ENCODE measurements around the gene CCDC106. TPM values are rescaled to one million over a fixed set of nuclear protein-coding genes. Genes with fewer than 3 reads are reported as not detected.
A peak's percentile ranks its signal among the peaks of the same experiment; 100 is the strongest.

CCDC106 gene
- total and polyA plus RNA-seq, 4 donors: 7.2 to 19.0 (median 10.5) TPM

DNA sequence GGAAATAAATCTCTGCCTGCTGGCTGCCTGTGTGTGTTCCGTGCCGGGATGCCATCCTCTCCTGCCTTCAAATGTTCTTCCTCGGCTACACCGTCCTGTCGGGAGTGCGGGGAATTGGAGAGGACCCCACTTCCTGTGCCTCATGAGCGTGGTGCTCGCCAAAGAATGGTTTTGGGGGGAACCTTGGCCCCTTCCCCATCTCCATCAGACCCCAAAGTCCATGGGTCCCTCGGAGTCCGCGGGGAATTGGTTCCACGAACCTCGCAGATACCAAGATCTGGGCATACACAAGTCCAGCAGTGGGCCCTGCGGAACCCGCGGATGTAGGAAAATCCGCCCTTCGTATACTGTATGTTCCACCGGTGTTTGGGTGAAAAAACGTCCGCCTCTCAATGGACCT is 44.9 kb upstream of the CCDC106 start:
- no peaks in the 10 kb centered on the region for H3K4me1 ChIP-seq (ENCODE audit: control insufficient read depth in 1 of 2, insufficient read depth in 2 of 2, low read length in 2 of 2)
- no peak for ATAC-seq (ENCODE audit: low FRiP score)

GRCh38 chr19:55603581-55604292 is 44.3 kb upstream of the CCDC106 start:
- WGBS, 2 donors: 69 to 70% methylated on average over 22 of the region's 22 CpGs
- intact Hi-C loops (cut with DNase I): no loop called here
- Histone ChIP-seq H3K36me3 (ENCODE audit: control insufficient read depth in 1 of 2, insufficient read depth in 2 of 2, low read length in 1 of 2) (no peaks in the 10 kb centered on the region), H3K9me3 (ENCODE audit: control insufficient read depth, low read length) (no peaks in the 10 kb centered on the region), H3K4me3 (ENCODE audit: low read length in 2 of 2) (no peak overlapping the region), H3K27me3 (ENCODE audit: control insufficient read depth in 1 of 2, insufficient read depth in 2 of 2, low read length in 1 of 2) (no peaks in the 10 kb centered on the region), H3K27ac (ENCODE audit: low read depth in 1 of 2, low read length in 2 of 2) (no peak overlapping the region), H3K4me1 (ENCODE audit: control insufficient read depth in 1 of 2, insufficient read depth in 2 of 2, low read length in 2 of 2) (no peaks in the 10 kb centered on the region)
- no peak for ATAC-seq (ENCODE audit: low FRiP score)
- DNase-seq: no peak

More for the DNA sequence above, 44.9 kb upstream of the CCDC106 start:
- H3K27me3 ChIP-seq (ENCODE audit: control insufficient read depth in 1 of 2, insufficient read depth in 2 of 2, low read length in 1 of 2): no peaks in the 10 kb centered on the region
- WGBS, 2 donors: 86 to 87% methylated on average over 21 of the region's 21 CpGs
- DNase-seq: no peak
- intact Hi-C loops (cut with DNase I): no loop called here
- H3K27ac ChIP-seq (ENCODE audit: low read depth in 1 of 2, low read length in 2 of 2): no peak overlapping the region
- no peaks in the 10 kb centered on the region for H3K9me3 ChIP-seq (ENCODE audit: control insufficient read depth, low read length)
- H3K4me3 ChIP-seq (ENCODE audit: low read length in 2 of 2): no peak overlapping the region
- no peaks in the 10 kb centered on the region for H3K36me3 ChIP-seq (ENCODE audit: control insufficient read depth in 1 of 2, insufficient read depth in 2 of 2, low read length in 1 of 2)

DNA sequence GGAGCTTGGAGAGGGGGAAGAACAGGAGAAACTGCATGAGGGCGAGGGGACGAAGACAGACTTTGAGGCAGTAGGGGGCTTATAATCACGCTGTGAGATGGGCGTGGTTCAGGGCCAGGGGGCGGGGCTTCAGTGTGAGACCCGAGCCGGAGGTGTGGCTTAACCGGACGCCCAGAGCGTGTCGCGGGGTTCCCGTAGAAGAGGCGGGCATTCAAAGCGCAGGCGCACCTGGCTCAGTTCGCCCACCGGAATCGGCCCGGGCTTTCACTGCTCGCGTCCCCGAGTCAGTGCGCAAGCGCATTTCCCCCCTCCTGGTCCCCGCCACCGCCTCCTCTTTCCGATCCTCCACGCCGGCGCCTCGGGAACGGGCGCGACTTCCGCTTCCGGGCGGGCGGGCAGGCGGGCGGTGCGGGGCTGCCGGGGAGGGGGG is 42.8 kb upstream of the CCDC106 start:
- 1% methylated on average over 29 to 43 of the region's 43 CpGs for WGBS, 2 donors
- DNase-seq (peak; percentile 99 to 100), ATAC-seq (ENCODE audit: low FRiP score) (peak; percentile 91)
- peak overlapping the region in 1 of 2 donors; percentile 77 for H3K27ac ChIP-seq (ENCODE audit: low read depth in 1 of 2, low read length in 2 of 2)
- H3K4me1 ChIP-seq (ENCODE audit: control insufficient read depth in 1 of 2, insufficient read depth in 2 of 2, low read length in 2 of 2): no peaks in the 10 kb centered on the region
- no peaks in the 10 kb centered on the region for H3K27me3 ChIP-seq (ENCODE audit: control insufficient read depth in 1 of 2, insufficient read depth in 2 of 2, low read length in 1 of 2)
- peak overlapping the region; percentile 69 to 81 for H3K4me3 ChIP-seq (ENCODE audit: low read length in 2 of 2)
- intact Hi-C loops (cut with DNase I): loop anchor here in 1 of 2 donors (5.0 kb wide), 1 partner anchor 88 kb away; no protein-coding TSS in a partner anchor
- H3K9me3 ChIP-seq (ENCODE audit: control insufficient read depth, low read length): no peaks in the 10 kb centered on the region
- peaks cover 0 to 1% of the 10 kb centered on the region in 2 donors for H3K36me3 ChIP-seq (ENCODE audit: control insufficient read depth in 1 of 2, insufficient read depth in 2 of 2, low read length in 1 of 2)

DNA sequence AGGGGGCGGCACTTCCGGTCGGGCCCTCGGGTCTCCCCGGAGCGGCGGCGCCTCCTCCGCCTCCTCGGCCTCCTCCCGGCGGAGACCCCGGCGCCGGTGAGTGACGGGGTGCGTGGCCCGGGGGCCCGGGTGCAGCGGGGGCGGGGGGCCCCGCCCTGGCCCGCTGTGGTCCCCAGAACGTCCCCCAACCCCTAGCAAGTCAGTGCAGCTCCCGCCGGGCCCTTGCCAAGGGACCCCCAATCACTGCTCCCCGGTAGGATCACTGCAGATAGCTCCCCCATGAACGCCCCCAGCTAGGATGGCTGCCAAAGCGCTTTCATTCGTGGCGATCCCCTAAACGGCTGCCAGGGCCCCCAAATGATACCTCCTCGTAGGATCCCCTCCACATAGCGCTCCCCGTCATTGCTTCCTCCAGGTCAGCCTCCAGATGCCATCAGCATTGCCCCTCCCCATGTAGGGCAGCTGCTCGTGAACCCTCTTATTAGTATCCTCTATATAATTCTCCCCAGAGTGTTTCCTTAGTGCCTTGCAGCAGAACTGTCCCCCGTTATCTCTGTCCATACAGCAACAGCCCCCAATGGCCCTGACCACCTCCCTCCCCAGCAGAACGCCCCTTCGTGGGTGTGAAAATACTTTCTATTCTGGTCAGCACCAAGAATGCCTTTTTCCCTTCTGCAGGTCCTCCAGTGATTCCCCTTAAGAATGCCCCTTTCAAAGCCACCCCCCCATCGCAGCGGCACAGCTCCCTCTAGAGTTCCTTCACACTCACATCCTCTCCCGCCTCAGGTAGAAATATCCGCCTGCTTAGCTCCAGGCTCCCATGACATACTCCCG is 42.2 kb upstream of the CCDC106 start, which contains the start of gene ZNF865:
ZNF865 (plus strand) TSS at position 11 of the 834 bp plus-strand sequence. CDS start 7,972 bp downstream, outside the sequence.
- Histone ChIP-seq H3K4me3 (ENCODE audit: low read length in 2 of 2) (peak within 1 kb of the TSS; percentile 69 to 81), H3K27me3 (ENCODE audit: control insufficient read depth in 1 of 2, insufficient read depth in 2 of 2, low read length in 1 of 2) (no peaks in the 10 kb centered on the region), H3K36me3 (ENCODE audit: control insufficient read depth in 1 of 2, insufficient read depth in 2 of 2, low read length in 1 of 2) (peaks cover 0 to 1% of the 10 kb centered on the region in 2 donors), H3K4me1 (ENCODE audit: control insufficient read depth in 1 of 2, insufficient read depth in 2 of 2, low read length in 2 of 2) (no peaks in the 10 kb centered on the region), H3K27ac (ENCODE audit: low read depth in 1 of 2, low read length in 2 of 2) (peak within 1 kb of the TSS; percentile 67 to 77), H3K9me3 (ENCODE audit: control insufficient read depth, low read length) (no peaks in the 10 kb centered on the region)
- peak; percentile 58 for ATAC-seq (ENCODE audit: low FRiP score)
- peak; percentile 76 to 90 for DNase-seq
- 1% methylated on average over 33 to 44 of the region's 44 CpGs for WGBS, 2 donors
- intact Hi-C loops (cut with DNase I): loop anchor here (1.0 to 5.0 kb wide), 2 partner anchors 89 to 90 kb away; no protein-coding TSS in a partner anchor

GRCh38 chr19:55606471-55606787 is 41.6 kb upstream of the CCDC106 start:
- ATAC-seq (ENCODE audit: low FRiP score) (no peak), DNase-seq (no peak)
- peak overlapping the region in 1 of 2 donors; percentile 20 for H3K27ac ChIP-seq (ENCODE audit: low read depth in 1 of 2, low read length in 2 of 2)
- peaks cover 0 to 1% of the 10 kb centered on the region in 2 donors for H3K36me3 ChIP-seq (ENCODE audit: control insufficient read depth in 1 of 2, insufficient read depth in 2 of 2, low read length in 1 of 2)
- no peaks in the 10 kb centered on the region for H3K4me1 ChIP-seq (ENCODE audit: control insufficient read depth in 1 of 2, insufficient read depth in 2 of 2, low read length in 2 of 2)
- intact Hi-C loops (cut with DNase I): loop anchor here (1.0 to 5.0 kb wide), 2 partner anchors 89 to 90 kb away; no protein-coding TSS in a partner anchor
- H3K4me3 ChIP-seq (ENCODE audit: low read length in 2 of 2): peak overlapping the region in 1 of 2 donors; percentile 69
- 18 to 20% methylated on average over 12 of the region's 12 CpGs for WGBS, 2 donors
- no peaks in the 10 kb centered on the region for H3K27me3 ChIP-seq (ENCODE audit: control insufficient read depth in 1 of 2, insufficient read depth in 2 of 2, low read length in 1 of 2)
- no peaks in the 10 kb centered on the region for H3K9me3 ChIP-seq (ENCODE audit: control insufficient read depth, low read length)

DNA sequence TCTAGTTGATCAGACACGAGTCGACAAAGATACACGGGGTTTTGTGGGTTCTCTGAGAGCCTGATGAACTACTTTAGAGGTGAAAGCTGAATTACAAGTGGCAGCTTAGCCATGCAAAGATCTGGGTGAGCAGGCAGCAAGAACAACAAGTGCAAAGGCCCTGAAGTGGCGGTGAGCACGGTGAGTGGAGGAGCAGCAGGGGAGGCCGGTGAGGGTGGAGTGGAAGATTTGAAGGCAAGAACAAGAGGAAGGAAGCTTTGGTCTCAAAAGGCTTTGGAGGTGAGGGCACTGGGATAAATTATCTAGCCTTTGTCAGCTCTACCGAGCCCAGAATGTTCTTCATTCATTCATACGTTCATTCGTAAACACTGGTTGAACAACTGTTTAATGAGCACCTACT is 41.2 kb upstream of the CCDC106 start:
- peaks cover 0 to 1% of the 10 kb centered on the region in 2 donors for H3K36me3 ChIP-seq (ENCODE audit: control insufficient read depth in 1 of 2, insufficient read depth in 2 of 2, low read length in 1 of 2)
- intact Hi-C loops (cut with DNase I): loop anchor here (1.0 to 5.0 kb wide), 2 partner anchors 90 to 91 kb away; no protein-coding TSS in a partner anchor
- no peak for ATAC-seq (ENCODE audit: low FRiP score)
- H3K27me3 ChIP-seq (ENCODE audit: control insufficient read depth in 1 of 2, insufficient read depth in 2 of 2, low read length in 1 of 2): no peaks in the 10 kb centered on the region
- H3K4me1 ChIP-seq (ENCODE audit: control insufficient read depth in 1 of 2, insufficient read depth in 2 of 2, low read length in 2 of 2): no peaks in the 10 kb centered on the region
- H3K9me3 ChIP-seq (ENCODE audit: control insufficient read depth, low read length): no peaks in the 10 kb centered on the region
- WGBS, 2 donors: 76 to 77% methylated on average over 9 of the region's 9 CpGs
- DNase-seq: no peak
- no peak overlapping the region for H3K27ac ChIP-seq (ENCODE audit: low read depth in 1 of 2, low read length in 2 of 2)
- no peak overlapping the region for H3K4me3 ChIP-seq (ENCODE audit: low read length in 2 of 2)

GRCh38 chr19:55609326-55609725 is 38.7 kb upstream of the CCDC106 start:
- Histone ChIP-seq H3K27me3 (ENCODE audit: control insufficient read depth in 1 of 2, insufficient read depth in 2 of 2, low read length in 1 of 2) (no peaks in the 10 kb centered on the region), H3K4me3 (ENCODE audit: low read length in 2 of 2) (no peak overlapping the region), H3K36me3 (ENCODE audit: control insufficient read depth in 1 of 2, insufficient read depth in 2 of 2, low read length in 1 of 2) (peaks cover 0 to 1% of the 10 kb centered on the region in 2 donors), H3K4me1 (ENCODE audit: control insufficient read depth in 1 of 2, insufficient read depth in 2 of 2, low read length in 2 of 2) (no peaks in the 10 kb centered on the region), H3K27ac (ENCODE audit: low read depth in 1 of 2, low read length in 2 of 2) (no peak overlapping the region), H3K9me3 (ENCODE audit: control insufficient read depth, low read length) (no peaks in the 10 kb centered on the region)
- DNase-seq (no peak), ATAC-seq (ENCODE audit: low FRiP score) (no peak)
- intact Hi-C loops (cut with DNase I): loop anchor here in 1 of 2 donors (5.0 kb wide), 1 partner anchor 92 kb away; no protein-coding TSS in a partner anchor
- WGBS, 2 donors: 95% methylated on average over 5 of the region's 5 CpGs

DNA sequence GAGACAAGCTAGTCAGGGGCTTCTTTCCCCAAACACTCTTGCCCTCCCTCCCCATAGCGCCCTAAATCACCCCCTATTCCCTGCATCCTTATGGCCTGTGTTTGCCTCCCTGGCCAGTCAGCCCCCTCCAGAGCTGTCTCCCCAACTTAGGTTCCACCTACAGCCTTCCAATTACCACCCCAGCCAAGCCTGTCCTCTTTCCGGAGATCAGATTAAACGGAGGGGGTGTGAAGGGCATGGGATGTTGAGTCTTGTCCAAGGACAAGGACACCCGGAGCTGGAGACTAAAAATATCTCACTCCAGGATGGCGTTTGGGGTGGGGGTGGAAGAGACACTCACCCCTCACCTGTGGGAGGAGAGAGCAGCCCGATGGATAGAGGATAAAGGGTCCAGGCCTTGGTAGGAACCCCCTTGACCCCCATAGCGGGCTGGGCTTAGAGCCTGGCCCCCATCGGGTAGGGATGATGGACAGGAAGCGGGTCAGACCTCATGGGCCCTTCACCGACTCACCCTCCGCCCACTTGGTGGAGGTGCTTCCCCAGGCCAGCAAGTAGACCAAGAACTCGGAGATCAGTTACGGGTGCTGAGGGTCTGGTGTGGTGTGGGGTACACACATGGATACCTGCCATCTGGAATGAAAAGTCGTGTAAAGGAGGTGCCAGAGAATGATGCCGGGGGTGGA is 36.6 kb upstream of the CCDC106 start:
- Histone ChIP-seq H3K36me3 (ENCODE audit: control insufficient read depth in 1 of 2, insufficient read depth in 2 of 2, low read length in 1 of 2) (peaks cover 0 to 6% of the 10 kb centered on the region in 2 donors), H3K4me3 (ENCODE audit: low read length in 2 of 2) (no peak overlapping the region), H3K27ac (ENCODE audit: low read depth in 1 of 2, low read length in 2 of 2) (no peak overlapping the region), H3K27me3 (ENCODE audit: control insufficient read depth in 1 of 2, insufficient read depth in 2 of 2, low read length in 1 of 2) (no peaks in the 10 kb centered on the region), H3K4me1 (ENCODE audit: control insufficient read depth in 1 of 2, insufficient read depth in 2 of 2, low read length in 2 of 2) (no peaks in the 10 kb centered on the region), H3K9me3 (ENCODE audit: control insufficient read depth, low read length) (no peaks in the 10 kb centered on the region)
- no peak for DNase-seq
- 68 to 70% methylated on average over 15 of the region's 15 CpGs for WGBS, 2 donors
- intact Hi-C loops (cut with DNase I): no loop called here
- no peak for ATAC-seq (ENCODE audit: low FRiP score)

All from aorta (tissue), 5 donors.